B cell (primary cell): ENCODE measurements around the gene MMS19.

Experiments
- CTCF ChIP-seq: fragments of 200-600 bp; IDR thresholded peaks from one replicate; pipeline ENCODE4 v1.8.0; 2022; ENCODE audit warnings: antibody characterized with exemption, mild to moderate bottlenecking
- EZH2 ChIP-seq: IDR thresholded peaks from 2 replicates; pipeline ENCODE4 v1.6.1; 2012; ENCODE audit warnings: borderline replicate concordance, low read depth, mild to moderate bottlenecking, moderate library complexity, low read length; ENCODE audit not compliant: insufficient read depth, poor library complexity, severe bottlenecking

GRCh38 chr10:97543025-97543546 lies 44.9 kb upstream of the MMS19 start:
- TF ChIP-seq EZH2: no peak
- TF ChIP-seq CTCF: no peak
